PC-3 (cell line): ENCODE data around the gene RNF7. TPM values are rescaled to one million over a fixed set of nuclear protein-coding genes. Genes with fewer than 3 reads are reported as not detected.

ENCODE experiments used
- ATAC-seq: fragments of 200-7000 bp; cut with Tn5 transposase; 2 replicates; pipeline ENCODE4 v1.9.1; 2020; ENCODE audit warnings: mild to moderate bottlenecking, moderate library complexity
- BruUV-seq: library from RNA; stranded (reverse); fragments of 400-500 nt; replicated peaks from 2 replicates; lab custom pipeline; 2021; lab: Mats Ljungman, UMichigan
- CTCF ChIA-PET: fragments of 300-600 bp; sonication (Branson Sonifier 250); formaldehyde crosslinking; loops from one replicate; lab custom pipeline; 2022; ENCODE audit warnings: antibody characterized with exemption; lab: Charles Lee
- POLR2A ChIA-PET: fragments of 300-600 bp; sonication (Branson Sonifier 250); formaldehyde crosslinking; loops from one replicate; lab custom pipeline; 2022; ENCODE audit warnings: antibody characterized with exemption; ENCODE audit not compliant: unreplicated experiment; lab: Charles Lee
- DNase-seq: peaks from one replicate; pipeline ENCODE4 v3.0.0-alpha.2; 2015
- H2AFZ ChIP-seq: fragments of 300-600 bp; sonication (generic); 2 replicates; pipeline ENCODE4 v1.6.0; 2016; ENCODE audit warnings: antibody characterized with exemption, low read length
- H3F3A ChIP-seq: fragments of 300-600 bp; sonication (generic); one replicate; pipeline ENCODE4 v1.6.0; 2017; ENCODE audit warnings: antibody characterized with exemption, low read length, control low read depth, mild to moderate bottlenecking; ENCODE audit not compliant: unreplicated experiment
- H3K27ac ChIP-seq: fragments of 300-600 bp; sonication (generic); 2 replicates; pipeline ENCODE4 v1.5.1; 2016; ENCODE audit warnings: mild to moderate bottlenecking, low read length
- H3K27me3 ChIP-seq: fragments of 300-600 bp; sonication (generic); 2 replicates; pipeline ENCODE4 v1.6.1; 2016; ENCODE audit warnings: low read length, mixed read lengths
- H3K36me3 ChIP-seq: fragments of 300-600 bp; sonication (generic); 2 replicates; pipeline ENCODE4 v1.6.1; 2016; ENCODE audit warnings: low read depth, mixed run types, low read length, mixed read lengths
- H3K4me1 ChIP-seq: fragments of 300-600 bp; sonication (generic); 2 replicates; pipeline ENCODE4 v1.5.1; 2016; ENCODE audit warnings: low read length; ENCODE audit not compliant: insufficient read depth
- H3K4me2 ChIP-seq: fragments of 300-600 bp; sonication (generic); 2 replicates; pipeline ENCODE4 v1.6.0; 2016; ENCODE audit warnings: low read length
- H3K4me3 ChIP-seq: fragments of 300-600 bp; sonication (generic); 2 replicates; pipeline ENCODE4 v1.5.1; 2016; ENCODE audit warnings: mild to moderate bottlenecking, low read length, mixed read lengths
- H3K79me2 ChIP-seq: fragments of 300-600 bp; sonication (generic); 2 replicates; pipeline ENCODE4 v1.6.1; 2017; ENCODE audit warnings: low read length, mixed read lengths
- H3K9ac ChIP-seq: fragments of 300-600 bp; sonication (generic); 2 replicates; pipeline ENCODE4 v1.6.0; 2016; ENCODE audit warnings: mild to moderate bottlenecking, low read length
- H3K9me2 ChIP-seq: fragments of 300-600 bp; sonication (generic); replicated peaks from 2 replicates; pipeline ENCODE4 v1.6.1; 2016; ENCODE audit warnings: mixed run types, low read length, mixed read lengths
- H3K9me3 ChIP-seq: fragments of 300-600 bp; sonication (generic); 2 replicates; pipeline ENCODE4 v1.6.1; 2016; ENCODE audit warnings: low read length, mixed read lengths
- H4K20me1 ChIP-seq: fragments of 300-600 bp; sonication (generic); 2 replicates; pipeline ENCODE4 v1.6.1; 2016; ENCODE audit warnings: low read length, mixed read lengths
- EZH2 ChIP-seq: fragments of 300-600 bp; sonication (generic); IDR thresholded peaks from one replicate; pipeline ENCODE4 v1.6.1; 2017; ENCODE audit warnings: antibody characterized with exemption, mild to moderate bottlenecking, low read length; ENCODE audit not compliant: unreplicated experiment
- EZH2phosphoT487 ChIP-seq: fragments of 300-600 bp; sonication (generic); IDR thresholded peaks from 2 replicates; pipeline ENCODE4 v1.6.1; 2018; ENCODE audit warnings: mild to moderate bottlenecking, antibody characterized with exemption, low read length, borderline replicate concordance
- intact Hi-C: fragments of 100-400 bp; cut with micrococcal nuclease; formaldehyde crosslinking; loops from 2 replicates; pipeline ENCODE4 v1.9.0; 2023
- total RNA-seq: library from RNA; depleted of rRNA; stranded (reverse); fragments of >200 nt; gene quantifications from 2 replicates; pipeline ENCODE4 v1.2.3, GENCODE V29; 2014
- TF ChIP-seq, protein P1 (sequence below): fragments of 300-600 bp; sonication (generic); conservative IDR thresholded peaks from 2 replicates; pipeline ENCODE4 v1.5.1; 2017; ENCODE audit warnings: antibody characterized with exemption, low read depth, mild to moderate bottlenecking, low read length

The RNF7 gene
- total RNA-seq, 1 experiment from 2014 or later: 42.9 TPM

DNA sequence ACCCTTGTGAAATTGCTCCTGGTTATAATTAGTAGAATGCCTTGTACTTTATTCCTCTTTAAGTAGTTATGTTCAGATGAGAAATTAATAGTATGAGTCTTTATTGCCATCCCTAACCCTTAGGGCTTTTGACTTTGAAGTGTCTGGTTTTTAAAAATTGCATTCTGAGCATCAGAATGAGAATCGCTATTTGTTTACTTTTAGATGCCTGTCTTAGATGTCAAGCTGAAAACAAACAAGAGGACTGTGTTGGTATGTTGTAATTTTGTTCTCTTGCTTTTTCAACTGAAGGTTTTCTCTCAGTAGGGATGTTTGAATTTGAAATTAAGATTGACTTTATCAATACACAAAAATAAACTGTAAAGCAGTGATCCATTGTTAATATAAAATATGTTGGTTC lies 5.2 kb downstream of the RNF7 start:
- intact Hi-C loops: no loop called here
- POLR2A ChIA-PET: no interaction called here

DNA sequence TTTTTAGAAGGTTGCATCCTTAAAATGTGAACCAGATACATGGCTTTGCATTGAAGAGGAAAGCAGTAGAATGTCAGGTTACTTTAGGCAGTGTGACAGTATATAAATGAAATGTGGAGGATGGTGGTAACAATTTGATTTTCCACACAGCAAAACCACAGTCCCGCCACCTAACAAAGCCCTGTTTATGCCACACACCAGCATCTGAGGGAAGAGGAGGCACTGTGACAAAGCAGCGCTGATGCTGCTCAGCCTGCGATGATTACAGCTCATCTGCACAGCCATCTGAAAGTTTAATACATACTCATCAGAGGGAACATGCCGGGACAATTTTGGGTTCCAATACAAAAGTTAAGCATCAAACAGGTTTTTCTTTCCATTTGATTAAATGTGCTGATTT lies 8.9 kb downstream of the RNF7 start:
- no peak overlapping the region for H3K9ac ChIP-seq
- H3K27me3 ChIP-seq: no peaks in the 10 kb centered on the region
- ChIA-PET CTCF (no interaction called here), POLR2A (no interaction called here)
- H3K9me3 ChIP-seq: no peaks in the 10 kb centered on the region
- peaks cover 18% of the 10 kb centered on the region for H3K36me3 ChIP-seq
- no peaks in the 10 kb centered on the region for H3F3A ChIP-seq
- intact Hi-C loops: no loop called here
- H3K79me2 ChIP-seq: peaks cover 33% of the 10 kb centered on the region
- no peak overlapping the region for H3K27ac ChIP-seq
- no peaks in the 10 kb centered on the region for H3K4me1 ChIP-seq
- no peak overlapping the region for H3K4me3 ChIP-seq
- TF ChIP-seq EZH2 (no peak), EZH2phosphoT487 (no peak)
- TF ChIP-seq, protein P1, sequence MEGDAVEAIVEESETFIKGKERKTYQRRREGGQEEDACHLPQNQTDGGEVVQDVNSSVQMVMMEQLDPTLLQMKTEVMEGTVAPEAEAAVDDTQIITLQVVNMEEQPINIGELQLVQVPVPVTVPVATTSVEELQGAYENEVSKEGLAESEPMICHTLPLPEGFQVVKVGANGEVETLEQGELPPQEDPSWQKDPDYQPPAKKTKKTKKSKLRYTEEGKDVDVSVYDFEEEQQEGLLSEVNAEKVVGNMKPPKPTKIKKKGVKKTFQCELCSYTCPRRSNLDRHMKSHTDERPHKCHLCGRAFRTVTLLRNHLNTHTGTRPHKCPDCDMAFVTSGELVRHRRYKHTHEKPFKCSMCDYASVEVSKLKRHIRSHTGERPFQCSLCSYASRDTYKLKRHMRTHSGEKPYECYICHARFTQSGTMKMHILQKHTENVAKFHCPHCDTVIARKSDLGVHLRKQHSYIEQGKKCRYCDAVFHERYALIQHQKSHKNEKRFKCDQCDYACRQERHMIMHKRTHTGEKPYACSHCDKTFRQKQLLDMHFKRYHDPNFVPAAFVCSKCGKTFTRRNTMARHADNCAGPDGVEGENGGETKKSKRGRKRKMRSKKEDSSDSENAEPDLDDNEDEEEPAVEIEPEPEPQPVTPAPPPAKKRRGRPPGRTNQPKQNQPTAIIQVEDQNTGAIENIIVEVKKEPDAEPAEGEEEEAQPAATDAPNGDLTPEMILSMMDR: no peak
- H2AFZ ChIP-seq: no peak overlapping the region
- no TSS peak for BruUV-seq
- no peaks in the 10 kb centered on the region for H4K20me1 ChIP-seq
- H3K9me2 ChIP-seq: no peaks in the 10 kb centered on the region
- DNase-seq (no peak), ATAC-seq (no peak)
- no peak overlapping the region for H3K4me2 ChIP-seq

More for the DNA sequence above, 5.2 kb downstream of the RNF7 start:
- no peak for ATAC-seq
- H3K9me2 ChIP-seq: no peaks in the 10 kb centered on the region
- CTCF ChIA-PET: interaction anchor here (0.6 kb wide), 1 partner anchor 132 kb away, joined by 3 read pairs; no protein-coding TSS in a partner anchor
- no peak overlapping the region for H3K9ac ChIP-seq
- no peaks in the 10 kb centered on the region for H3K27me3 ChIP-seq
- H3K4me1 ChIP-seq: peaks cover 19% of the 10 kb centered on the region
- TF ChIP-seq, protein P1: no peak
- no peak for TF ChIP-seq EZH2
- no peak for TF ChIP-seq EZH2phosphoT487
- H3F3A ChIP-seq: no peaks in the 10 kb centered on the region
- BruUV-seq: no TSS peak
- peaks cover 70% of the 10 kb centered on the region for H3K79me2 ChIP-seq
- no peak overlapping the region for H3K4me3 ChIP-seq
- H3K9me3 ChIP-seq: no peaks in the 10 kb centered on the region
- H2AFZ ChIP-seq: no peak overlapping the region
- peaks cover 5% of the 10 kb centered on the region; the same call in 1 of the 2 replicates for H4K20me1 ChIP-seq
- peaks cover 18% of the 10 kb centered on the region for H3K36me3 ChIP-seq
- DNase-seq: no peak
- H3K4me2 ChIP-seq: no peak overlapping the region
- H3K27ac ChIP-seq: no peak overlapping the region

DNA sequence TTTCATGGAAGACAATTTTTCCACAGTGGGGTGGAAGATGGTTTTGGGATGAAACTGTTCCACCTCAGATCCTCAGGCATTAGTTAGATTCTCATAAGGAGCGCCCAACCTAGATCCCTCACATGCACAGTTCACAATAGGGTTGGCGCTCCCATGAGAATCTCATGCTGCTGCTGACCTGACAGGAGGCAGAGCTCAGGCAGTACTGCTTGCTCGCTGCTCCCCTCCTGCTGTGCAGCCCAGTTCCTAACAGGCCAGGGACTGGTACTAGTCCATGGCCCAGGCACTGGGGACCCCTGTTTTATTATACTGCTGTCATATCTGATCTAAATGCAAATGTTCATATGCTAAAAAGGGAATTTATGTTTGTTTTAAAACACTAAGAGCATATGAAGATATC lies 15.3 kb downstream of the RNF7 start:
- ChIA-PET POLR2A (no interaction called here), CTCF (no interaction called here)
- H3K9me3 ChIP-seq: no peaks in the 10 kb centered on the region
- TF ChIP-seq EZH2phosphoT487 (no peak), EZH2 (no peak)
- TF ChIP-seq, protein P1: no peak
- no peaks in the 10 kb centered on the region for H3K27me3 ChIP-seq
- no peaks in the 10 kb centered on the region; the same call in 1 of the 2 replicates for H3K36me3 ChIP-seq
- no peak overlapping the region for H2AFZ ChIP-seq
- DNase-seq (no peak), ATAC-seq (no peak)
- no peaks in the 10 kb centered on the region for H3K4me1 ChIP-seq
- H3K4me3 ChIP-seq: no peak overlapping the region
- H3K27ac ChIP-seq: no peak overlapping the region
- intact Hi-C loops: no loop called here
- H3K4me2 ChIP-seq: no peak overlapping the region
- no TSS peak for BruUV-seq
- H3K9ac ChIP-seq: no peak overlapping the region
- no peaks in the 10 kb centered on the region for H4K20me1 ChIP-seq
- no peaks in the 10 kb centered on the region for H3F3A ChIP-seq
- no peaks in the 10 kb centered on the region for H3K9me2 ChIP-seq
- H3K79me2 ChIP-seq: no peaks in the 10 kb centered on the region
